ENCODE results near the gene SYT3. TPM values are rescaled to one million over a fixed set of nuclear protein-coding genes. Genes with fewer than 3 reads are reported as not detected.
"Not testable (repeated sequence)": the region's sequence is repeated elsewhere in the genome, so short reads cannot be mapped to it uniquely, and the experiment has no call there.

The SYT3 gene
- total RNA-seq, 2 donors from 2014 or later: 0.33 to 0.52 TPM

- H3K27me3 ChIP-seq: no peaks in the 10 kb centered on the region
- no peaks in the 10 kb centered on the region for H3K9me3 ChIP-seq
- intact Hi-C loops (cut with DNase I): no loop called here
- no peak overlapping the region for H3K4me3 ChIP-seq
- no peak overlapping the region for H3K27ac ChIP-seq
- H3K4me1 ChIP-seq: no peaks in the 10 kb centered on the region
- DNase-seq (peak; percentile 31 to 82 (median 64)), ATAC-seq (no peak)
- no peaks in the 10 kb centered on the region for H3K36me3 ChIP-seq (replicated peaks in 1 of 2; ENCODE audit: insufficient read depth in 1 of 2, low read depth in 2 of 2)
- WGBS, 2 donors: 13 to 29% methylated on average over 24 to 56 of the region's 56 CpGs
- TF ChIP-seq CTCF (IDR thresholded peaks at IDR 0.05): peak in 3 of 7 experiments; percentile 19 to 43 (median 39)
- no peak for TF ChIP-seq POLR2A (IDR thresholded peaks at IDR 0.05)
Observed at GRCh38 chr19:50607874-50608785, 31.6 kb downstream of the SYT3 start.

GRCh38 chr19:50607388-50607787 is 32.3 kb downstream of the SYT3 start:
- no peak for ATAC-seq
- no peak for DNase-seq
- TF ChIP-seq CTCF (IDR thresholded peaks at IDR 0.05) (no peak), POLR2A (IDR thresholded peaks at IDR 0.05) (no peak)
- Histone ChIP-seq H3K4me1 (no peaks in the 10 kb centered on the region), H3K27ac (no peak overlapping the region), H3K36me3 (replicated peaks in 1 of 2; ENCODE audit: insufficient read depth in 1 of 2, low read depth in 2 of 2) (no peaks in the 10 kb centered on the region), H3K4me3 (no peak overlapping the region), H3K27me3 (peaks cover 0 to under 1% of the 10 kb centered on the region in 2 donors), H3K9me3 (no peaks in the 10 kb centered on the region)
- intact Hi-C loops (cut with DNase I): no loop called here
- WGBS, 2 donors: 60 to 65% methylated on average over 9 to 20 of the region's 20 CpGs

GRCh38 chr19:50606059-50606836 is 33.4 kb downstream of the SYT3 start:
- H3K27ac ChIP-seq; intact Hi-C loops (cut with DNase I); H3K4me1 ChIP-seq; H3K27me3 ChIP-seq; DNase-seq; ATAC-seq; H3K9me3 ChIP-seq; H3K4me3 ChIP-seq; H3K36me3 ChIP-seq (replicated peaks in 1 of 2; ENCODE audit: insufficient read depth in 1 of 2, low read depth in 2 of 2): not testable (repeated sequence)
- 28 to 81% methylated on average over 3 to 47 of the region's 58 CpGs for WGBS, 2 donors

- H3K9me3 ChIP-seq; ATAC-seq; intact Hi-C loops (cut with DNase I); DNase-seq; H3K27ac ChIP-seq; H3K36me3 ChIP-seq (replicated peaks in 1 of 2; ENCODE audit: insufficient read depth in 1 of 2, low read depth in 2 of 2); H3K27me3 ChIP-seq; H3K4me3 ChIP-seq; H3K4me1 ChIP-seq: not testable (repeated sequence)
- WGBS, 2 donors: 36 to 59% methylated on average over 25 to 28 of the region's 56 CpGs
Observed at GRCh38 chr19:50604264-50605073, 35.2 kb downstream of the SYT3 start.

GRCh38 chr19:50602935-50603334 is 36.7 kb downstream of the SYT3 start:
- no peak for DNase-seq
- Histone ChIP-seq H3K27ac (no peak overlapping the region), H3K4me1 (no peaks in the 10 kb centered on the region), H3K36me3 (replicated peaks in 1 of 2; ENCODE audit: insufficient read depth in 1 of 2, low read depth in 2 of 2) (no peaks in the 10 kb centered on the region), H3K9me3 (no peaks in the 10 kb centered on the region), H3K4me3 (no peak overlapping the region), H3K27me3 (peaks cover 0 to 6% of the 10 kb centered on the region in 2 donors)
- WGBS, 2 donors: 63 to 72% methylated on average over 4 of the region's 4 CpGs
- intact Hi-C loops (cut with DNase I): no loop called here
- no peak for ATAC-seq
- TF ChIP-seq POLR2A (IDR thresholded peaks at IDR 0.05) (no peak), CTCF (IDR thresholded peaks at IDR 0.05) (no peak)
